Upper lobe of left lung (tissue), 6 donors: ENCODE results near the gene PIGB. TPM values are rescaled to one million over a fixed set of nuclear protein-coding genes. Genes with fewer than 3 reads are reported as not detected.
A peak's percentile ranks its signal among the peaks of the same experiment; 100 is the strongest.
"Not testable (repeated sequence)": the region's sequence is repeated elsewhere in the genome, so short reads cannot be mapped to it uniquely, and the experiment has no call there.

Experiments
- ATAC-seq, 2 donors: fragments of 200-7000 bp; cut with Tn5 transposase; one replicate each; pipeline ENCODE4 v1.9.1; 2022; ENCODE audit warnings: mild to moderate bottlenecking in 2 of 2, moderate library complexity in 2 of 2; ENCODE audit not compliant: low FRiP score in 2 of 2
- DNase-seq, 2 donors: peaks; one replicate each; pipeline ENCODE4 v3.0.0-alpha.2; 2019 to 2020
- H3K27ac ChIP-seq, 4 donors: fragments of 200-600 bp; sonication (generic); one replicate each; pipeline ENCODE4 v1.5.1; 2016 to 2019
- H3K27me3 ChIP-seq, 4 donors: fragments of 200-600 bp; sonication (generic); one replicate each; pipeline ENCODE4 v1.5.1; 2017 to 2019
- H3K36me3 ChIP-seq, 4 donors: fragments of 200-600 bp; sonication (generic); one replicate each; pipeline ENCODE4 v1.5.1; 2016 to 2019
- H3K4me1 ChIP-seq, 4 donors: fragments of 200-600 bp; sonication (generic); one replicate each; pipeline ENCODE4 v1.5.1; 2018 to 2019
- H3K4me3 ChIP-seq, 4 donors: fragments of 200-600 bp; sonication (generic); one replicate each; pipeline ENCODE4 v1.5.1; 2017 to 2019; ENCODE audit warnings: mild to moderate bottlenecking in 2 of 4, moderate library complexity in 1 of 4
- H3K9me3 ChIP-seq, 4 donors: fragments of 200-600 bp; sonication (generic); one replicate each; pipeline ENCODE4 v1.5.1; 2018 to 2019
- CTCF ChIP-seq, 6 experiments: fragments of 450-650 bp in 4 of 6; fragments of 200-600 bp in 2 of 6; sonication (generic) in 2 of 6; IDR thresholded peaks; one replicate each; pipeline ENCODE4 v1.5.1; 2016 to 2019; ENCODE audit warnings: antibody characterized with exemption in 6 of 6
- EP300 ChIP-seq, 4 donors: sonication (generic); formaldehyde crosslinking; IDR thresholded peaks; one replicate each; pipeline ENCODE4 v1.5.1; 2017; ENCODE audit warnings: antibody characterized with exemption in 4 of 4, control low read depth in 2 of 4
- POLR2A ChIP-seq, 4 donors: fragments of 450-650 bp; IDR thresholded peaks; one replicate each; pipeline ENCODE4 v1.5.1; 2016 to 2017; ENCODE audit warnings: antibody characterized with exemption in 4 of 4, mild to moderate bottlenecking in 2 of 4
- POLR2AphosphoS5 ChIP-seq, 2 donors: sonication (generic); formaldehyde crosslinking; IDR thresholded peaks; one replicate each; pipeline ENCODE4 v1.5.1; 2017; ENCODE audit warnings: antibody characterized with exemption in 2 of 2
- WGBS, 2 donors: methylation state at CpG; one replicate each; pipeline ENCODE4 v1.1.5; 2017 to 2018; 5-methylcytosine and 5-hydroxymethylcytosine counted together
- total RNA-seq, 6 donors: library from RNA; depleted of rRNA in 4 of 6; stranded (reverse); fragments of >200 nt in 4 of 6; gene quantifications; one replicate each; pipeline versions ENCODE4 v1.1.0 to v1.2.1, GENCODE V29; 2016 to 2021
- donor health status: DM: no; HTN: no; CAD: no; lungs with moderate emphysema.
- donor health status: DM: no; HTN: yes; CAD: no; lungs with severe emphysema.

The PIGB gene
- total RNA-seq, 6 donors from 2014 or later: 3.0 to 14.7 (median 9.3) TPM

DNA sequence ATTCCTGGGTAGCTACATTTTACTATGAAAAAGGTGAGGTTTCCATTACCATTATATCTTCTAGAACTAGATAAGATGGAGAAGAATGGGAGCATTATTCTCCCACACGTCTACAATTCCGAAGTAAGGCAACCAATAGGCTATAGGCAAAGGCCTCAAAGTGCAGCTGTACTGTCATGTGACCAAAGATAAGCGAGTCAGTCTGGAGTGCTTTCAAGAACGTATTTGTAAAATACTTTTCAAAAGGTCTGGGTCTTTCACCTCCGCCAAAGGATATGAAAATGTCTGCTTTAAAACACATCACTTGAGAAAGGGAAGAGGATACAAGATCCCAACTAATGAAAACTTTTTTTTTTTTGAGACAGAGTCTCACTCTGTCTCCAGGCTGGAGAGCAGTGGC is 79.2 kb downstream of the PIGB start:
- DNase-seq (no peak), ATAC-seq (no peak)
- Histone ChIP-seq H3K36me3 (no peaks in the 10 kb centered on the region), H3K4me3 (no peak overlapping the region), H3K4me1 (peaks cover 14 to 27% (median 16%) of the 10 kb centered on the region in 4 donors), H3K27me3 (no peaks in the 10 kb centered on the region), H3K9me3 (no peaks in the 10 kb centered on the region), H3K27ac (no peak overlapping the region)
- 95 to 97% methylated on average over 5 of the region's 5 CpGs for WGBS, 2 donors
- TF ChIP-seq POLR2AphosphoS5 (IDR thresholded peaks at IDR 0.05): no peak
- no peak for TF ChIP-seq POLR2A (IDR thresholded peaks at IDR 0.05)
- no peak for TF ChIP-seq CTCF (IDR thresholded peaks at IDR 0.05)
- no peak for TF ChIP-seq EP300 (IDR thresholded peaks at IDR 0.05)

DNA sequence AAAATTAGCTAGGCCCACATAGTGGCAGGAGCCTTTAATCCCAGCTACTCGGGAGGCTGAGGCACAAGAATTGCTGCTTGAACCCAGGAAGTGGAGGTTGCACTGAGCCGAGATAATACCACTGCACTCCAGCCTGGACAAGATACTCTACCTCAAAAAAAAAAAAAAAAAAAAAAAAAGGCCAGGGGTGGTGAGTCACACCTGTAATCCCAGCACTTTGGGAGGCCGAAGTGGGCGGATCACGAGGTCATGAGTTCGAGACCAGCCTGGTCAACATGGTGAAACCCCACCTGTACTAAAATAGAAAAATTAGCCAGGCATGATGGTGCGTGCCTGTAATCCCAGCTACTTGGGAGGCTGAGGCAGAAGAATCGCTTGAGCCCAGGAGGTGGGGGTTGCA is 81.0 kb downstream of the PIGB start:
- H3K27ac ChIP-seq, H3K27me3 ChIP-seq, ATAC-seq, DNase-seq, H3K36me3 ChIP-seq, H3K9me3 ChIP-seq, H3K4me3 ChIP-seq: not testable (repeated sequence)
- peaks cover 23 to 35% (median 26%) of the 10 kb centered on the region in 4 donors for H3K4me1 ChIP-seq
- 83 to 94% methylated on average over 8 of the region's 8 CpGs for WGBS, 2 donors

GRCh38 chr15:55401786-55402246 is 82.8 kb downstream of the PIGB start:
- no peak overlapping the region for H3K4me3 ChIP-seq

DNA sequence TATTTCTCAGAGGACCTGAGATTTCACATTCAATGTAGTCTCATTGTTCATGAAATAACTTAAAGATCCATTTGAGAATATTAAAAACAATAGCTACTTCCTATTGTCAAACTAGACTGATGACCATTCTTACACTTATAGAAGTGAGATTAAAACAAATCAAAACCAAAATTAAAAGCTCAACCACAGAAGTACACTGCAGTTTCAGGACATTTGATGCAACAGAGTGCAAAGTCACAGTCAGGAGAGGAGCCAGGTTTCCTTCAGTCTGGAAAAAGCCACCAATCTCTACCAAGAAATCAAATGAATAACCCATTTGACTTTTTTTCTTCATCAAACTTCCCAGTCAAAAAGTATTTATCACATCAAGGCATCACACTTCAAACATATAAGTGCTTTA is 83.7 kb downstream of the PIGB start:
- Histone ChIP-seq H3K4me1 (peaks cover 32 to 54% (median 46%) of the 10 kb centered on the region in 4 donors), H3K9me3 (no peaks in the 10 kb centered on the region), H3K4me3 (no peak overlapping the region), H3K27me3 (no peaks in the 10 kb centered on the region), H3K36me3 (no peaks in the 10 kb centered on the region), H3K27ac (peak overlapping the region in 3 of 4 donors; percentile 46 to 80 (median 70))
- no peak for ATAC-seq
- DNase-seq: no peak
- TF ChIP-seq EP300 (IDR thresholded peaks at IDR 0.05) (no peak), POLR2AphosphoS5 (IDR thresholded peaks at IDR 0.05) (no peak), CTCF (IDR thresholded peaks at IDR 0.05) (no peak), POLR2A (IDR thresholded peaks at IDR 0.05) (no peak)

More at GRCh38 chr15:55401786-55402246, 82.8 kb downstream of the PIGB start:
- ATAC-seq (no peak), DNase-seq (no peak)
- H3K27ac ChIP-seq: peak overlapping the region in 1 of 4 donors; percentile 80
- no peaks in the 10 kb centered on the region for H3K36me3 ChIP-seq
- TF ChIP-seq EP300 (IDR thresholded peaks at IDR 0.05) (no peak), POLR2AphosphoS5 (IDR thresholded peaks at IDR 0.05) (no peak), POLR2A (IDR thresholded peaks at IDR 0.05) (no peak), CTCF (IDR thresholded peaks at IDR 0.05) (no peak)
- no peaks in the 10 kb centered on the region for H3K27me3 ChIP-seq
- peaks cover 29 to 48% (median 40%) of the 10 kb centered on the region in 4 donors for H3K4me1 ChIP-seq
- no peaks in the 10 kb centered on the region for H3K9me3 ChIP-seq
- WGBS, 2 donors: 82 to 87% methylated on average over 1 of the region's 1 CpG

- Histone ChIP-seq H3K4me1 (peaks cover 32 to 54% (median 47%) of the 10 kb centered on the region in 4 donors), H3K9me3 (no peaks in the 10 kb centered on the region), H3K36me3 (no peaks in the 10 kb centered on the region), H3K27ac (peak overlapping the region; percentile 29 to 80 (median 58)), H3K4me3 (no peak overlapping the region), H3K27me3 (no peaks in the 10 kb centered on the region)
- ATAC-seq: no peak
- TF ChIP-seq EP300 (IDR thresholded peaks at IDR 0.05): no peak
- no peak for TF ChIP-seq POLR2A (IDR thresholded peaks at IDR 0.05)
- TF ChIP-seq POLR2AphosphoS5 (IDR thresholded peaks at IDR 0.05): no peak
- no peak for TF ChIP-seq CTCF (IDR thresholded peaks at IDR 0.05)
- no peak for DNase-seq
These were observed 84.5 kb downstream of the PIGB start for GRCh38 chr15:55403531-55403930.

Other genes starting within 250 kb of the PIGB start
- 10 to 100 TPM; 20.5 to 84.3 (median 50.9) TPM for gene RSL24D1, start 122.3 kb upstream of the PIGB start, total RNA-seq
- gene RAB27A, start 29.4 kb upstream of the PIGB start, total RNA-seq: 10 to 100 TPM; 24.1 to 97.8 (median 62.5) TPM
- 10 to 100 TPM in 3 of 6 donors, 1 to 10 TPM in 3; 3.1 to 16.9 (median 10.1) TPM for gene PIGBOS1, start 99 bp upstream of the PIGB start, total RNA-seq
- 10 to 100 TPM; 33.0 to 88.9 (median 58.9) TPM for gene CCPG1, start 89.1 kb downstream of the PIGB start, total RNA-seq
- gene PIERCE2, start 89.3 kb downstream of the PIGB start, total RNA-seq: 1 to 10 TPM in 4 of 6 donors, not detected in 2; 1.3 to 9.1 (median 2.5) TPM
- 1 to 10 TPM; 3.1 to 8.5 (median 4.6) TPM for gene DNAAF4, start 189.0 kb downstream of the PIGB start, total RNA-seq